Measurements from ENCODE around the gene KLK14.

Gene KLK14

DNA sequence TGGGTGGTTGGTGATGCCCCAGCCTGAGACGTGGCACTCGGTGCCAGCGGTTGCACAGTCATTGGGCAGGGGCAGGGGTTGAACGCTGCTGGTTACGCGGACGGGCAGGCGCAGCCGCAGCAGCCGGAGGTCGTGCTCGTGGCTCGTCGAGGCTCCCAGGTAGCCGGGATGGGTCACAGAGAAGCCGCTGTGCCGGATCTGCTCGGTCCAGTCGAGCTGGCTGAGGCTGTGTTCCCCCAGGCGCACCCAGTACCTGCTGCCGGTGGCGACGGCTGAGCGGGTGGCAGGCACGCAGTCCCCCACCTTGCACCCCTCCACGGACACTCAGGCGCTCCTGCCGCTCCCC lies 50.8 kb downstream of the KLK14 start:
- no peak for DNase-seq

DNA sequence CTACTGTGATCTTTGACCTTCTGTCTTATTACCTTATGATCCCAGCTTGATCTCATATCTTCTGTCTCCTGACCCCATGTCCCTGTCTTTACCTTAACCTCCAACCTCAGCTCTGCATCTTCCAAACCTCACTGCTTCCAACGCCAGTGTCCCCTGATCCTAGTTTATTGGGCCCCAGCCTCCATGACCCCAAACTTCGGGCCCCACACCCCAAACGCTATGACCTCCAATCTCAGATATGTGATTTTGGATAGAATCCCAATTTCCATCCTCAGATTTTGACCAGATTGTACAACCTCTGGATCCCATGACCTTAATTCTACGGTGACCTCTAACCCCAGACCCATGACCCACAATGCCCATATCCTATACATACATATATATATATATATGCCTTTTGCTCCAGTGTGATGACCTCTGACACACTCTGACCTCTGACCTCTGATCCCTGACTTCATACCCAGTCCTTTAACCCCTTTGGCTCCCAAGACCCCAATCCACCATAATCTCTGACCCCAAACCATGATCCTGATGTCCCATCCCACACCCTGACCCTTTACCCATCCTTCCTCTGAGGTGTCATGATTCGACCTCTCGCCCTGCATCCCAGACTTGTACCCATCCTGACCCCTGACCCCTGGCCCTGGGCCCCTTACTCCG lies 51.3 kb downstream of the KLK14 start:
- no peak for DNase-seq

DNA sequence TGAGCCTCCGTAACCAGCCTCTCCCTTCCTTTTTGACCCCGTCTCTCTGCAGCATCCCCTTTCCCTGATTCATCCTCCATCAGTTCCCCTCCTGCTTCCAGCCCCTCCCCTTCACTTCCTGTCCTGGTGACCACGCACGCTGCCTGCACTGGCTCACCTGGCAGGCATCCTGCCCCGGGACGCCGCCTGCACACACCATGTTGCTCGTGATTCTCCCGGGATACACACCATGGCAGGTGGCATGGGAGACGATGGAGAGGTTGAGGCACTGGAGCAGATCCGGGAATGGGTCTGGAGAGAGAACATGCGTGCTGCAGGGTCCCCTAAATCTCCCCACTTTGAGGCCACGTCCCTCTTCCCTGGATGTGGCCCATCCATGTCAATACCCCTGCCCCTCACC lies 52.1 kb downstream of the KLK14 start:
- no peak for DNase-seq

DNA sequence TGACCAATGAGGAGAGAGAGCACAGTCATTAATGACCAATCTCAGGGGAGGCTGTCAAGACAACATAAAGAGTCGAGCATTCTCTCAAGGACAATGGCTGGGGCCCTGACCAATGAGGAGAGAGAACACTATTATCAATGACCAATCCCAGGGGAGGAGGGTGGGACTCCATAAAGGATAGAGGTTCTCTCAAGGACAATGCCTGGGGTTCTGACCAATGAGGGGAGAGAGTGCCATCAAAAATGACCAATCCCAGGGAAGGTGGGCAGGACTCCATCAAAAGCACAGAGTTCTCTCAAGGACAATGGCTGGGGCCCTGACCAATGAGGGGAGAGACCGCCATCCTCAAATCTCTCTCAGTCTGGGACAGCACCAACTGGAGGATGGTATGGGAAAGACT lies 53.0 kb downstream of the KLK14 start:
- DNase-seq: no peak

Measured in hematopoietic multipotent progenitor cell treated with erythropoietin and hydrocortisone succinate and interleukin-3 and kit ligand, for 4 days (in vitro differentiated cells).